Activated naive CD8-positive, alpha-beta T cell (primary cell): ENCODE data around the gene SLC44A5.
"Not testable (repeated sequence)": the region's sequence is repeated elsewhere in the genome, so short reads cannot be mapped to it uniquely, and the experiment has no call there.

ENCODE experiments used
- H3K27ac Mint-ChIP-seq: one replicate; pipeline ENCODE4 v1.8.0; 2021; ENCODE audit warnings: mixed read lengths
- H3K27me3 Mint-ChIP-seq: one replicate; pipeline ENCODE4 v1.8.0; 2021; ENCODE audit warnings: mixed read lengths
- H3K36me3 Mint-ChIP-seq: one replicate; pipeline ENCODE4 v1.8.0; 2021; ENCODE audit warnings: mixed read lengths
- H3K4me1 Mint-ChIP-seq: one replicate; pipeline ENCODE4 v1.8.0; 2021; ENCODE audit warnings: low read depth, mixed read lengths
- H3K4me3 Mint-ChIP-seq: one replicate; pipeline ENCODE4 v1.8.0; 2021; ENCODE audit warnings: mild to moderate bottlenecking, mixed read lengths
- H3K9me3 Mint-ChIP-seq: one replicate; pipeline ENCODE4 v1.8.0; 2021; ENCODE audit warnings: low read depth, mixed read lengths

The SLC44A5 gene

GRCh38 chr1:75305061-75305460 is 305.9 kb downstream of the SLC44A5 start:
- no peaks in the 10 kb centered on the region for H3K36me3 Mint-ChIP-seq
- no peaks in the 10 kb centered on the region for H3K4me1 Mint-ChIP-seq
- peaks cover 2% of the 10 kb centered on the region for H3K27me3 Mint-ChIP-seq
- no peak overlapping the region for H3K27ac Mint-ChIP-seq
- H3K4me3 Mint-ChIP-seq, result no peak overlapping the region
- H3K9me3 Mint-ChIP-seq, result no peaks in the 10 kb centered on the region

- Mint-ChIP-seq H3K27me3 (no peaks in the 10 kb centered on the region), H3K27ac (no peak overlapping the region), H3K36me3 (no peaks in the 10 kb centered on the region), H3K9me3 (no peaks in the 10 kb centered on the region), H3K4me1 (no peaks in the 10 kb centered on the region), H3K4me3 (no peak overlapping the region)
Observed at GRCh38 chr1:75293270-75293669, 317.6 kb downstream of the SLC44A5 start.

- H3K36me3 Mint-ChIP-seq, result no peaks in the 10 kb centered on the region
- no peaks in the 10 kb centered on the region for H3K27me3 Mint-ChIP-seq
- H3K4me3 Mint-ChIP-seq, result no peak overlapping the region
- no peak overlapping the region for H3K27ac Mint-ChIP-seq
- no peaks in the 10 kb centered on the region for H3K9me3 Mint-ChIP-seq
- H3K4me1 Mint-ChIP-seq, result no peaks in the 10 kb centered on the region
Observed at GRCh38 chr1:75292013-75292412, 318.9 kb downstream of the SLC44A5 start.

- Mint-ChIP-seq H3K27me3 (peaks cover 1% of the 10 kb centered on the region), H3K27ac (no peak overlapping the region), H3K4me3 (no peak overlapping the region), H3K4me1 (no peaks in the 10 kb centered on the region), H3K36me3 (no peaks in the 10 kb centered on the region), H3K9me3 (no peaks in the 10 kb centered on the region)
Observed at GRCh38 chr1:75276385-75276784, 334.5 kb downstream of the SLC44A5 start.

- H3K9me3 Mint-ChIP-seq, result no peaks in the 10 kb centered on the region
- no peak overlapping the region for H3K4me3 Mint-ChIP-seq
- H3K36me3 Mint-ChIP-seq, result no peaks in the 10 kb centered on the region
- peaks cover 1% of the 10 kb centered on the region for H3K27me3 Mint-ChIP-seq
- H3K27ac Mint-ChIP-seq, result no peak overlapping the region
- H3K4me1 Mint-ChIP-seq, result no peaks in the 10 kb centered on the region
Observed at GRCh38 chr1:75275631-75276030, 335.3 kb downstream of the SLC44A5 start.

GRCh38 chr1:75274920-75275506 is 335.9 kb downstream of the SLC44A5 start:
- H3K36me3 Mint-ChIP-seq, result no peaks in the 10 kb centered on the region
- H3K27me3 Mint-ChIP-seq, result peaks cover 1% of the 10 kb centered on the region
- H3K4me3 Mint-ChIP-seq, result no peak overlapping the region
- H3K27ac Mint-ChIP-seq, result no peak overlapping the region
- H3K9me3 Mint-ChIP-seq, result no peaks in the 10 kb centered on the region
- H3K4me1 Mint-ChIP-seq, result no peaks in the 10 kb centered on the region

- Mint-ChIP-seq H3K4me3 (no peak overlapping the region), H3K27me3 (peaks cover 1% of the 10 kb centered on the region), H3K4me1 (no peaks in the 10 kb centered on the region), H3K9me3 (no peaks in the 10 kb centered on the region), H3K27ac (no peak overlapping the region), H3K36me3 (no peaks in the 10 kb centered on the region)
Observed at GRCh38 chr1:75273110-75273509, 337.8 kb downstream of the SLC44A5 start.

- no peak overlapping the region for H3K4me3 Mint-ChIP-seq
- H3K4me1 Mint-ChIP-seq, result no peaks in the 10 kb centered on the region
- H3K27me3 Mint-ChIP-seq, result peaks cover 1% of the 10 kb centered on the region
Observed at GRCh38 chr1:75265792-75266191, 345.1 kb downstream of the SLC44A5 start.

GRCh38 chr1:75264112-75264511 is 346.8 kb downstream of the SLC44A5 start:
- Mint-ChIP-seq H3K27ac (no peak overlapping the region), H3K4me3 (no peak overlapping the region), H3K9me3 (no peaks in the 10 kb centered on the region), H3K36me3 (no peaks in the 10 kb centered on the region), H3K27me3 (peaks cover 3% of the 10 kb centered on the region), H3K4me1 (no peaks in the 10 kb centered on the region)

More at GRCh38 chr1:75265792-75266191, 345.1 kb downstream of the SLC44A5 start:
- Mint-ChIP-seq H3K9me3 (no peaks in the 10 kb centered on the region), H3K36me3 (no peaks in the 10 kb centered on the region), H3K27ac (no peak overlapping the region)

- H3K36me3 Mint-ChIP-seq, H3K4me1 Mint-ChIP-seq, H3K4me3 Mint-ChIP-seq, H3K27ac Mint-ChIP-seq, H3K9me3 Mint-ChIP-seq, H3K27me3 Mint-ChIP-seq: not testable (repeated sequence)
Observed at GRCh38 chr1:75263616-75264015, 347.3 kb downstream of the SLC44A5 start.

- not testable (repeated sequence) for H3K27ac Mint-ChIP-seq, H3K9me3 Mint-ChIP-seq, H3K36me3 Mint-ChIP-seq, H3K4me3 Mint-ChIP-seq, H3K27me3 Mint-ChIP-seq, H3K4me1 Mint-ChIP-seq
Observed at GRCh38 chr1:75261946-75262345, 349.0 kb downstream of the SLC44A5 start.

GRCh38 chr1:75258351-75258750 is 352.6 kb downstream of the SLC44A5 start:
- Mint-ChIP-seq H3K4me1 (no peaks in the 10 kb centered on the region), H3K27me3 (peaks cover 6% of the 10 kb centered on the region), H3K36me3 (no peaks in the 10 kb centered on the region)

GRCh38 chr1:75257424-75257823 is 353.5 kb downstream of the SLC44A5 start:
- Mint-ChIP-seq H3K27me3 (peaks cover 8% of the 10 kb centered on the region), H3K4me1 (no peaks in the 10 kb centered on the region), H3K27ac (no peak overlapping the region), H3K36me3 (no peaks in the 10 kb centered on the region), H3K9me3 (no peaks in the 10 kb centered on the region), H3K4me3 (no peak overlapping the region)

More at GRCh38 chr1:75258351-75258750, 352.6 kb downstream of the SLC44A5 start:
- no peak overlapping the region for H3K27ac Mint-ChIP-seq
- no peaks in the 10 kb centered on the region for H3K9me3 Mint-ChIP-seq
- H3K4me3 Mint-ChIP-seq, result no peak overlapping the region

- H3K4me1 Mint-ChIP-seq, H3K9me3 Mint-ChIP-seq, H3K27me3 Mint-ChIP-seq, H3K27ac Mint-ChIP-seq, H3K4me3 Mint-ChIP-seq, H3K36me3 Mint-ChIP-seq: not testable (repeated sequence)
Observed at GRCh38 chr1:75250114-75250513, 360.8 kb downstream of the SLC44A5 start.

- H3K4me3 Mint-ChIP-seq, result no peak overlapping the region
- no peak overlapping the region for H3K27ac Mint-ChIP-seq
- H3K36me3 Mint-ChIP-seq, result no peaks in the 10 kb centered on the region
- no peaks in the 10 kb centered on the region for H3K9me3 Mint-ChIP-seq
- H3K27me3 Mint-ChIP-seq, result peaks cover 4% of the 10 kb centered on the region
- H3K4me1 Mint-ChIP-seq, result no peaks in the 10 kb centered on the region
Observed at GRCh38 chr1:75245239-75245638, 365.7 kb downstream of the SLC44A5 start.

GRCh38 chr1:75243124-75243523 is 367.8 kb downstream of the SLC44A5 start:
- Mint-ChIP-seq H3K27me3 (peaks cover 4% of the 10 kb centered on the region), H3K27ac (no peak overlapping the region), H3K9me3 (no peaks in the 10 kb centered on the region), H3K4me1 (no peaks in the 10 kb centered on the region), H3K4me3 (no peak overlapping the region), H3K36me3 (no peaks in the 10 kb centered on the region)
